ENCODE results near the gene UBE2J2. TPM values are rescaled to one million over a fixed set of nuclear protein-coding genes. Genes with fewer than 3 reads are reported as not detected.
A peak's percentile ranks its signal among the peaks of the same experiment; 100 is the strongest.

The UBE2J2 gene
- total RNA-seq, 1 donor from 2014 or later = 30.0 TPM

DNA sequence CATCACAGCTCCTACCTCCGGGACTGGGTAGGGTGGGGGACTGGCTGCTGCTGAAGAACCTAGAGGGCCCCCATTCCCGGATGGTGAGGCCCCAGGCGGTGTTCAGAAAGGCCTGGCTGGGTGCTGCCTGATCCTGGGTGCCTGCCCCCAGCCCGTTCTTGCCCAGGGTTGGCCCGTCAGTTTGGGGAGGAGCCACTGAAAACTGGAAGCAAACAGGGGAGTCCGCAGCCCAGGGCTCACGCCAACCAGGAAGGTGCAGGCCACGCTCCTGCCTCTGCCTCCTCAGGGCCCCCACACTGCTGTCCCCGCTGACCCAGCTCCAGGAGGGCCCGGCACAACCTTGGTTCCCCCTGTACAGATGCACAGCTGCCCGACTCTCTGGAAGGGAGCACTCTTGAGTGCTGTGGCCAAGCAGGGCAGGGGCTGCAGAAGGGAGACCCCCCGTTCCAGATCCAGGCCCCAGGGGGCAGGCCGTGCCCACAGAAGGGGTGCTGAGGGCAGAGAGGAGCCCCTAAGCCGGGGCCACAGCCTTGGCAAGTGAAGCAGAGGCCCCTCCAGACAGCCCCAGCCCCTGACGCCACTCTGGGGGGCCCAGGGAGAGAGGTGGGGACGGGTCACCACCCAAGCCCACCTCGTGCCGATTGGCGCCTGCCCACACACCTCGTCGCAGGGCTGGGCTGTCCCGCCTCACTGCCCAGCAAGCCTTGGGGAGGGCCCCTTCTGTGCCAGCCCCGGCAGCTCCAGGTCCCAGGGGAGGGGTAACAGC, 32.6 kb downstream of the UBE2J2 start:
- DNase-seq (ENCODE audit: low read depth in 2 of 2) = no peak

DNA sequence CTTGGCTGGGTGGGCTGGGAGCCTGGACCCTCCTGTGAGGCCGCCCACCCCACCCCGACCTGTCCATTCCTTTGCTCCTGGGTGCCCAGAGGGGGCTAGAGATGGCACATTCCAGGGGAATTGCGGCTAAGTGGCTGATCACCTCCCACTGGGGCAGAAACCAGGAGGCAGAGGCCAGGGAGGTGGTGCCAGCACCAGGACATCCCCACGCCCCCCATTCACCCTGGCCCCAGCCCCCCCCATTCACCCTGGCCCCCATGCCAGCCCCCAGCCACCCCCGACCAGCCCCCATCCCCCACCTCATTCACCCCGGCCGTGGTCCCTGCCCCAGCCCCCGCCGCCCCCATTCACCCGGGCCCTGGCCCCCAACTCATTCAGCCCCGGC, 33.3 kb downstream of the UBE2J2 start:
- DNase-seq (ENCODE audit: low read depth in 2 of 2) = no peak

DNA sequence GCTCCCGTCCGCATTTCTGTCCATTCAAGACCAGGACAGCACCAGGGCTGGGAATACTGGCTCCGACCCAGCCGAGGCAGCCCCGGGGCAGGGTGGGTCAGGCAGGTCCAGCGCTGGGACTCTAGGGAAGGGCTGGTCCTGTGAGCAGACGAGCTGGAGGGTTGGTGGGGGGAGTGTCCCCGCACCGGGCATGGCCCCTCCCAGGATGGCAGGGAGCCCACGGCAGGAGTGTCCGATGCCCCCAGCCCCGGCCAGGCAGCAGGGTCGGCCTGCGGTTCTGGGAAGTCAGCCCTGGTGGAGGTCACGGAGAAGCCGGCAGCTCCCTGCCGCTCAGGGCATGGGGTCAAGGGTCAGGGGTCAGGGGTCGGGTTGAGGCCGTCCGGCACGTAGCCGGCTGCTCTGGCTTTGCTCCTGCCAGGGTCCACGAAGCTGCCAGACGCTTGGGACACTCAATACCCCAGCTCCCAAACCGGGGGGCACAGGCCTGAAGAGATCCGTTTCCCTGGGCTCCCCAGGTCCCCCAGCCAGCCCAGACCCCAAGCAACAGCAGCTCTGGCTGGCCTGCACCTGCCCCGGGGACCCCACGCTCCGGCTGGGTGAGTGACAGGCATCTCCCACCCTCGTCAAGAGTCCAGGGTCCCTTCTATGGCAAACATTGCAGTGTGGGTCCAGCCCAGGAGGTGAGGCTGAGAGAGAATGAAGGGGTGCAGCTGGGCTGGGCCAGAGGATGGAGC, 33.9 kb downstream of the UBE2J2 start:
- DNase-seq (ENCODE audit: low read depth in 2 of 2) = no peak

DNA sequence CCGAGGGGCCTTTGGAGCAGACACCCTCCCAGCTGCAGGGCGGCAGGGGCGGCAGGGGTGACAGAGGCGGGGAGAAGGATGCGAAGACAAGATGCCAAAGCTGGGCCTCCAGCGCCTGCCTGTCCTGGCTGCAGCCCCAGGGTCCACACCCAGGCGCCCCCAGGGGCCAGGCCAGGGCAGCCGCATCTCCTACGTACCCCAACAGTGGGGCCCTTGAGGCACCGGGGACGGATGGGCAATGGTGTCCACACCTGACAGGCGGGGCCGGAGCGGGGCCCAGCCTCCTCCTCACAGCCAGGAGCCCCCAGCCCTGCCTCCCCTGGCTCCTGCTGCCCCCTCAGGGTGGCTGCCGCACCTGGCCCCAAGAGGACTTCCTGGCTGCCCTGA, 34.4 kb downstream of the UBE2J2 start:
- DNase-seq (ENCODE audit: low read depth in 2 of 2) = no peak

DNA sequence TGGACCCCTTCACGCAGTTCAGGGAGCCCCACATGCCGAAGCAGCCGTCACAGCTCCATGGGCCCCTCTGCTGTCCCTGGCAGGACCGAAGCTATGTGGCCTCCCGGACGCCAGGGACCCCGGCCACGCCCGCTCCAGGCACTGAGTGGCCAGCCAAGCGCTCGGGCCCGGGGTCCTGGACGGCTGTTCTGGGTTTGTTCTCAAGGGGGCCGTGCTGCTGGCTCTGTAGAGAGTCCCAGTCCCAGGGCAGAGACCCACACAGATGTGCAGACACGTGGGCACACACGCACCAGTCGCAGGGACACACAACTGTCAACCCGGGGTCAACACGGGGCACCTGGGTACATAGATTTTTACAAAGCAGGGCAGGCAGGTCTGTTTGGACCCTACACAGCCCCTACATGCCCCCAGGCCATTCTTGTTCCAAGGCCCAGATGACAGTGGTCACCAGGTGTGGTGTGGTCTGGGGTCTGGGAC, 34.9 kb downstream of the UBE2J2 start:
- no peak for DNase-seq (ENCODE audit: low read depth in 2 of 2)

DNA sequence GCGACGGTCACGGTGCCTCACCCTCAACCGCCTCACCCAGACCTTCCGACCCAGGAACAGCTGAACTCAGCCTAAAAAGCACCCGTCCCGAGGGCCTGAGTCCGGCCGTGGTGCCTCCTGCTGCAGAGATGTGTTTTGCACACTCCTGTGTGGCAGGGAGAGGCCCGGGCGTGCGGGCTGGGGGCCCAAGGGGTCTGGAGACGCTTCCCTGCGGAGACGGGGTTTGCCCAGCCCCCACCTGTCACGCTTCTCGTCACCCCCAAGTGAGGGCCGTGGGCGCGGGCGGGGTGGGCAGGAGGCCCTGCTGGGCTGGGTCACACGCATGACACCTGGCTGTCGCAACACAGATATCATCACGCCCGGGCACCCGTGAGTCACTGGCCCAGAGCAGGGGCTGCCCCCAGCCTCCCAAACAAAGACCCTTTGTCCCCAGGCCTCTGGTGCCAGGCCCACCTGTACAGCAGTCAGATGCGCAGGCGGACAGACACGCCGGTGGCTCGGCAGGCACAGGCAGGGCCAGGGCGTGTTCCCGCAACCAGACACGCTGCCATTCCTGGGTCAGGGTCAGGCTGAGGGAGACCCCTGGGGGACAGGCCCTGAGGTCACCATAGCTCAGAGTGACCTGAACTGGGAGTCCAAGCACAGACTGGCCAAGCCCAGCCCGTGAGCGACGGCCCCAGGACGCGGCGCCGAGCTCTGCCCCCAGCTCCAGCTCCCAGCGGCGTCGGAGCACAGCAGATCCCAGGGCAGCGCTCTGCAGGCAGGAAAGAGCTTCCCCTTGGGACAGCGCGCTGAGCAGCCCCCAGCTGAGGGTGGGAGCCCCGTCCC, 35.6 kb downstream of the UBE2J2 start:
- no peak for DNase-seq (ENCODE audit: low read depth in 2 of 2)

DNA sequence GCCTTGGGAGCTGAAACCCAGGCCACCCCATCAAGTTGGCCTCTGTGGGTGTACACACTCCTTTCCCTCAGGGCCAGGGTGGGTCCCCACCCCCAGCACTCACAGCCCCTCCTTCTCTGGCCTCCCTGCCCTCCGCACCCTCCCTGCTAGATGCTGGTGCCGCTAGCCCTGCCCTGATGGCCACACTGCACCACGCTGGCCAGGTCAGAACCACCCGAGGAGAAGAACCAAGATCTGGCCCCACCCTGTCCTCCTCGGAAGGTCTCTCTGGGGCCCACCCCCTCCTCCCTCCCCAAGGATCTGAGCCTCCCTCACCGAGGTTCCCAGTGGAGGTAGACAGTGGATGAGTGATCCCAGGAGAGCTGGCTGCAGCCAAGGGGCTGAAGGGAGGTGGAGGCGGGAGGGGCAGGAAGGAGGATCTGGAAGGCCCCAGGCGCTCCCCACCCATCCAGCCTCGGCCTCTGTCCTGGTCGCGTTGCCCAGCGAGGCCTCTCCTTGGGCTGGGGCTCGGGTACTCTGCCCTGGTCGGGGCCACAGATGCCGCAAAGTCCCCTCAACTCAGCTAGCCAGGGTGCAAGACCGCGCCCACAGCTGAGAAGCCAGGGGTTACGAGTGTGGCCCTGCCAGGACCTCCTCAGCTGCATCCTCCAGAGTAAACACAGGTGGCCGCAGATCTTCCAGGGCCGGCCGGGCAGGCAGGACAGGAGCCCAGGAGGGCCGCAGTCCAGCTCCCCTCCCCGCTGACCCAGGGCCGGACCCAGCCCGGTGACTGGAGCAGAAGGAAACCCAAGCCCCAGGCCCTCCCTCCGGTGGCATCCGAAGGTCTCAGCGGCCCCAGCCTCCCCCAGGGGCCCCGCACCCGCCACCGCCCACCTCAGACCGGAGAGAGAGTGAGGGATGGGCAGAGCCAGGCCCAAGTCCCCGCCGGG, 36.4 kb downstream of the UBE2J2 start:
- DNase-seq (ENCODE audit: low read depth in 2 of 2) = no peak

DNA sequence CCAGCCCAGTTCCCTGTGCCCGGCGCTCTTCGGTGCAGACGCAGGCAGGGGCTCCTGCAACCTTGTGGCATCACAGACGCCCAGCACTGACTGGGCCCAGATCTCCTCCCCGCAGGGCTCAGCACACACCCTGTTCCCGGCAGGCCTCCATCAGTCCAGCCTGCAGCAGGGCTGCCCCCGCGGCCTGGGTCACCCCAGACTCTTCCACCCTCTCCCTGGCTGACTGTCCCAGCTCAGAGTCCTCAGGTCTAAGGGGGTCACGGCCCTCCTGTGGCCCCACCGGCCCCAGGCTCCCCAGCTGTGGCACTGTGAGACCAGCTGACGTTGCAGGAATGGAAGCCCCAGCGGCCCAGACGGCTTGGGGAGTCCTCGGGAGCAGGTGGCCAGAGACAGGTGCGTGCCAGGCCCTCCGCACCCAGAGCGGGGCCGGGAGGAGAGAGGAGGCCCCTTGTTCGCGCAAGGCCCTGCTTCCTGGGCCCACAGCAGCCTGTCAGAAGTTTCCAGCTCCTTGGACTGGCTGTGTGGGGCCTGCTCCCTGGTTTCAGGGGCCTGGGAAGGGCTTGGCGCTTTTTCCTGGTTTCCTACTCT, 37.4 kb downstream of the UBE2J2 start:
- DNase-seq (ENCODE audit: low read depth in 2 of 2) = no peak

DNA sequence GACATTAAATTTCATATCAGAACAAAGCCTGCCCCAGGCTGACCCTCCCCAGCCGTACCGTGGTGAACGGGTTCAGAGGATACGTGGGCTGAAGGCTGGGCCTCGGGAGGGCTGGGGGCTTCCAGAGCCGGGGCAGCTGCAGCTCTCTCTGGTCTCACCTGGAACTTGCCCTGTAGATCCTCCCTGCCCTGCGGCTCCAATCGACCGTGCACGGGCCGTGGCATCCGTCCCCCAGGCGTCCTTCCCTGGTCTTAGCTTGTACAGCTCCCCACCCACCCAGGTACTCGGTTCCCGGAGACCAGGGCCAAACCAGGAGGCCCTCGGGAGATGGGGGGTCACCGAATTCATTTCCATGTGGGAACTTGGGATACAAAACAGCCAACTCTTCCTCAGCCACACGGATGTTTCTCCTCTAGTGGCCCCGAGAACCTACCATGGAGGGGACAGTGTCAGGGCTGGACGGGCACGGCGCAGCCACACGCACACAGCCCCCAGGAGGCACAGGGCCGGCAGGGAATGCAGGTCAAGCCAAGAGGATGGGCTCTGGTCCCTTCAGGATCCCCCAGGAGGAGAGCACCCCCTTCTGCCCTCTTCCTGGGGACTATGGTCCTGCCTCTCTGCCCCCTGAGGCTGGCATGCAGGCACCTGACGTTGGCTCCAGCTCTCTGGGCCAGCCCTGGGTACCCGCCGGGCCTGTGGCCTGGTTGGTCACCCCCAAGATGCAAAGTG, 38.5 kb downstream of the UBE2J2 start:
- no peak for DNase-seq (ENCODE audit: low read depth in 2 of 2)

DNA sequence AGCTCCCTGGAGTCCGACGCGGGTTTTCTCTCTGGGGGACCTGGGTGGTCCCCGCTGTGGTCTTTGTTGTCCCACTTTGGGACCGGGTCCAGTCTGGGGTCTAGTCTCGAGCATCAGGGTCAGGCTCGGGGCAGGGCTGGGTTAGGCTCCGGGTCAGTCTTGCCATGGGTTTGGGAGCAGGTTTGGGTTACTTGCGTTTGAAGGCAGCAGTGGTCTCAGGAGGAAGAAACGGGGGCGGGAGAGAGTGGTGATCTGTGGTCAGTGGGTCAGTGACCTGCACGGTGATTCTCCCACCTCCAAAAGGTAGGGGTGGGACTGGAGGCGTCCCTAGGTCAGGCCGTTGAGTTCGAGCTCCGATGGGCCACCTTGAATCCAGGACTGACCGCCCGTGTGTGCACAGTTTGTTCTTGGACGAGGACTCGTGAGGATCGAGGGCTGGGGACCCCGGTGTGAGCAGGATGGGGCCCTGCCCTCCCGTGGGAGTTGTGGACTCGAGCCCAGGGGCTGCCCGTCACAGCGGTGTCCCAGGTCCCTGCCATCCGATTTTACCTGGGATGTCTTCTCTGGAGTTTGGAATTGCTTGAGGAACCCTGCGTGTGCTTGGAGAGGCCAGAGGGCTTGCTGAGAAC, 39.4 kb downstream of the UBE2J2 start:
- no peak for DNase-seq (ENCODE audit: low read depth in 2 of 2)

DNA sequence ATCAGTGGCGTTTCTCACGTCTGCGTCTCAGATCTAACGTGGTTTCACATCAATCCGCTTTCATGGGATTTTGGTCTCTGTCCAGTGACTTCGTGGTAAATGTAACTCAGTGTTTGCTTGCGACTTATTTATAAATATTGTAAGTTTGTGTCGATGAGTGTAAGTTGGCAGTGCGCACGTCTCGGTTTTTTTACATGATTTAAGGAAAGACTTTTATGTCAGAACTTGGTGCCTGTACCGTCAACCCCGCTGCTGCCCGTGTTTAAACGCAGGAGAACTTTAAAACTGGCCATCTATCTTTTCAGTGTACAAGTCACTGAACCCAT, 40.1 kb downstream of the UBE2J2 start:
- DNase-seq (ENCODE audit: low read depth in 2 of 2) = no peak

DNA sequence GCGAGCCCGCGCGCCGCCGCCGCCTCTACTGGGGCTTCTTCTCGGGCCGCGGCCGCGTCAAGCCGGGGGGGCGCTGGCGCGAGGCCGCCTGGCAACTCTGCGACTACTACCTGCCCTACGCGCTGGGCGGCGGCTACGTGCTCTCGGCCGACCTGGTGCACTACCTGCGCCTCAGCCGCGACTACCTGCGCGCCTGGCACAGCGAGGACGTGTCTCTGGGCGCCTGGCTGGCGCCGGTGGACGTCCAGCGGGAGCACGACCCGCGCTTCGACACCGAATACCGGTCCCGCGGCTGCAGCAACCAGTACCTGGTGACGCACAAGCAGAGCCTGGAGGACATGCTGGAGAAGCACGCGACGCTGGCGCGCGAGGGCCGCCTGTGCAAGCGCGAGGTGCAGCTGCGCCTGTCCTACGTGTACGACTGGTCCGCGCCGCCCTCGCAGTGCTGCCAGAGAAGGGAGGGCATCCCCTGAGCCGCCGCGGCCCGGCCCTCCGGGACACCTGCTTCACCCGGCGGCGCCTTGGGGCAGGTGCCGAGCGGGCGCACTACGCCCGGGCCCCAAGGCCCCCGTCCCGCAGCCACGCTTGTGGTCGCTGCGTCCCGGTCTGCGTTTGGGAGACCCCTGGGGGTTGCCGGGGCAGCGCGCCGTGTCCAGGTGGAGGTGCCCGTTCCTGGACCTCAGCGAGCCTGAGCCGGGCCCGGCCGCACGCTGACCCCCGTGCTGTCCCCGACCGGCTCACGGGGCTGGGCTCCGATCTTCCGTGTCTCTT, 40.7 kb downstream of the UBE2J2 start:
- DNase-seq (ENCODE audit: low read depth in 2 of 2) = no peak

DNA sequence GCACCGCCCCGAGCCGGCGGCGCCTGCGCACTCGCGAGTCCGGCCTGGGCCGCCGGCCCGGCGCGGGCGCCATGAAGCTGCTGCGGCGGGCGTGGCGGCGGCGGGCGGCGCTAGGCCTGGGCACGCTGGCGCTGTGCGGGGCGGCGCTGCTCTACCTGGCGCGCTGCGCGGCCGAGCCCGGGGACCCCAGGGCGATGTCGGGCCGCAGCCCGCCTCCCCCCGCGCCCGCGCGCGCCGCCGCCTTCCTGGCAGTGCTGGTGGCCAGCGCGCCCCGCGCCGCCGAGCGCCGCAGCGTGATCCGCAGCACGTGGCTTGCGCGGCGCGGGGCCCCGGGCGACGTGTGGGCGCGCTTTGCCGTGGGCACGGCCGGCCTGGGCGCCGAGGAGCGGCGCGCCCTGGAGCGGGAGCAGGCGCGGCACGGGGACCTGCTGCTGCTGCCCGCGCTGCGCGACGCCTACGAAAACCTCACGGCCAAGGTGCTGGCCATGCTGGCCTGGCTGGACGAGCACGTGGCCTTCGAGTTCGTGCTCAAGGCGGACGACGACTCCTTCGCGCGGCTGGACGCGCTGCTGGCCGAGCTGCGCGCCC, 41.4 kb downstream of the UBE2J2 start, which contains the start of gene B3GALT6:
TSS of gene B3GALT6 (plus strand) at position 30 of the 588 bp plus-strand sequence. CDS start at position 72, 42 bp downstream.
- DNase-seq (ENCODE audit: low read depth in 2 of 2) = no peak

DNA sequence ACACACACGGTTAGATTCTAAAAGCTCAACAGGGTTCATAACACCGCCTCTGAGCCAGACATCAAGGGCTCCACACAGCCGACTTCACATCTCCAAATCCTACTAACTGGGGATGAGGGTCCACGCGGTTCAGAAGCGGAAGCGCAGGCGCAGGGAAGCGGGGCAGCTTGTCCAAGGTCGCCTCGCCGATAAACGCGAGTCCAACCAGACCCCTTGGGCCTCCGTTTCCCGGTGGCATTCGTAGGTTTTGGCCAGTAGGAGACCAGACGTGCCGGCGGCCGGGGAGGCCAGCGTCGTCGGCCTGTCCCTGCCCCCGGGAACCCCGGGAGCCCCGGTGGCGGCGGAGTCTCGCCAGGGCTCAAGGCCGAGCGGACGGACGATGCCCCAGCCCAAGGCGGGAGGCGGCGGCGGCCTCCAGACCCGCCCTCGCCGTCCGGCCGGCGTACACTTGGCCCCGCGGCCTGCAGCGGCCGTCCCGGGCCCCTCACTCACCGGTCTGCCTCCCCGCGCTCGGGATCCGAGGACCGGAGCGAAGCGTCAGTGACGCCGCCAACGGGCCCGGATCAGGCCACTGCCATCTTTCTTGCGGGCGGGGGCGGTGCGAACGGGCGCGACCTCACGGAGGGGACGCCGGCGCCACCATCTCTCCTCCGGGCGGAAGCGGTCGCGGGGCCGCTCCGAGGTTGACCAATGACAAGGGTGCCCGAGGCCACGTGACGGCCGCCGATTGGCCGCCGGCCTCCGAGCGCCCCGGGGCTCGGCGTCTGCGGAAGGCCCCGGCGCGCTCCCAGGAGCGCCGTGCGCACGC, 42.0 kb downstream of the UBE2J2 start, which contains the start of gene SDF4:
TSS of gene SDF4 (minus strand) at position 602 of the 808 bp plus-strand sequence. CDS start 3,229 bp downstream, outside the sequence.
- peak; percentile 88 to 97 for DNase-seq (ENCODE audit: low read depth in 2 of 2)

DNA sequence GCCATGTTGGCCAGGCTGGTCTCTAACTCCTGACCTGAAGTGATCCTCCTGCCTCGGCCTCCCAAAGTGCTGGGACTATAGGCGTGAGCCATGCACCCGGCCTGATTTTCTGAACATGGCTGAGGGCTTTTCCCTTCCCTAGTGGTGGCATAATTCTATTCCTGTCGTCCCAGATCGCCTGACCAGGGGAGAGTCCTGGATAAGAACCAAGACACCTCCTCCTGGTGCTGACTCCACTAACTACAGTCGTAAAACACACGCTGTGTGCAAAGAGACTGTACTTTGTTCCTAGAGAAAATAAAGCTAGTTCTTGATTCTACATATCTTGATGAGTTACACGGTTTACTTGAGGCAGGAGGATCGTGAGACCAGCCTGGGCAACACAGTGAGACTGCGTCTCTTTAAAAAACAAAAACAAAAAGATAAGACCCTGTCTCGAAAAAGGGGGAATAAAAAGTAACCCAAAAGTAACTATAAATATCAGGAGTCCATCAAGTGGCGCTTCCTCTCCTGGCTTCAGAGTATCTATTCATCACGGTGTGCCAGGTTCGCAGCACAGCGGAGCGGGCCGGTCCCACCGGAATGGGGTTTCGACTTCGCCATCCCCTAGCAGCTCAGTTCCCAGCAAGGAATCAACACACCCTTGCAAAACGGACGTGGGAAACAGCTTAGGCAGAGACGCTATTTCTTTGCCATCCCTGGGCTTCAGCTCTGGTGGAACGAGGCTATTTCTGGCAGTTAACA, 42.8 kb downstream of the UBE2J2 start:
- DNase-seq (ENCODE audit: low read depth in 2 of 2) = peak; percentile 64 to 77

DNA sequence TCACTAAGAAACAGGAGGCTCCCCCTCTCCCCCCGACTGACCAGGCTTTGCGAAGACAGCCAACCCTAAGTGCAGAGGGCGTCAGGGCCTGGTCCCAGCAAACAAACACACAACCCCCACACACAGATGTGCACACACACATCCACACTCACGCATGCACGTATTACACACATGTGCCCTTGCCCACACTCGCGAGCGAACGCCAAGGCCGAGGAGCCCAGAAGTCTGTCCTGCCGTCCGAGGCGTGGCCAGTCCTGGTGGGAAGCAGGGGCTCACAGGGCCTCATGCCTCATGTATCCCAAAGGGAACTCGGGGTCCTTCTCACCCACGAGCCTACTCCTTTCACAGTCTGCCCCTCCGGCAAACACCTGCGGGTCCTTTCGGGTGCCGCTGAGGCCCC, 43.9 kb downstream of the UBE2J2 start:
- no peak for DNase-seq (ENCODE audit: low read depth in 2 of 2)
